Trophoblast cell (in vitro differentiated cells and primary cell): Measurements from ENCODE around the gene VPS8. TPM values are rescaled to one million over a fixed set of nuclear protein-coding genes. Genes with fewer than 3 reads are reported as not detected.

ENCODE experiments used
- DNase-seq, 2 donors: peaks; one replicate each; pipeline ENCODE4 v3.0.0-alpha.2; 2016
- H2AFZ ChIP-seq: 2 replicates; pipeline ENCODE4 v1.6.1; 2013; ENCODE audit warnings: low read length, moderate library complexity, mild to moderate bottlenecking; ENCODE audit not compliant: insufficient read depth, poor library complexity
- H2AK5ac ChIP-seq: 2 replicates; pipeline ENCODE4 v1.6.1; 2013; ENCODE audit warnings: mild to moderate bottlenecking, low read length
- H2BK120ac ChIP-seq: 2 replicates; pipeline ENCODE4 v1.6.1; 2013; ENCODE audit warnings: low read length, mild to moderate bottlenecking, moderate library complexity; ENCODE audit not compliant: insufficient read depth, poor library complexity
- H2BK12ac ChIP-seq: 2 replicates; pipeline ENCODE4 v1.6.1; 2013; ENCODE audit warnings: mild to moderate bottlenecking, low read length, moderate library complexity
- H2BK5ac ChIP-seq: 2 replicates; pipeline ENCODE4 v1.6.1; 2013; ENCODE audit warnings: low read length, low read depth, moderate library complexity, mild to moderate bottlenecking; ENCODE audit not compliant: poor library complexity
- H3K14ac ChIP-seq: 2 replicates; pipeline ENCODE4 v1.6.1; 2013; ENCODE audit warnings: mild to moderate bottlenecking, low read length
- H3K18ac ChIP-seq: 2 replicates; pipeline ENCODE4 v1.6.1; 2013; ENCODE audit warnings: mild to moderate bottlenecking, low read length
- H3K23ac ChIP-seq: 2 replicates; pipeline ENCODE4 v1.6.1; 2013; ENCODE audit warnings: low read length
- H3K27ac ChIP-seq: 2 replicates; pipeline ENCODE4 v1.5.1; 2013; ENCODE audit warnings: low read depth, mild to moderate bottlenecking, inconsistent platforms, low read length, moderate library complexity
- H3K27me3 ChIP-seq: 2 replicates; pipeline ENCODE4 v1.6.1; 2013; ENCODE audit warnings: inconsistent platforms, mild to moderate bottlenecking, low read length, moderate library complexity; ENCODE audit not compliant: insufficient read depth
- H3K36me3 ChIP-seq, 2 experiments: 1 replicate in 1 of 2; 2 replicates in 1 of 2; pipeline ENCODE4 v1.6.1; 2013; ENCODE audit warnings: low read length in 2 of 2, mild to moderate bottlenecking in 2 of 2, moderate library complexity in 1 of 2; ENCODE audit not compliant: insufficient read depth in 2 of 2, control insufficient read depth in 1 of 2
- H3K4ac ChIP-seq: 2 replicates; pipeline ENCODE4 v1.6.1; 2013; ENCODE audit warnings: low read depth, mild to moderate bottlenecking, low read length, moderate library complexity
- H3K4me1 ChIP-seq, 2 experiments: 1 replicate in 1 of 2; 2 replicates in 1 of 2; pipeline ENCODE4 v1.6.1; 2013; ENCODE audit warnings: low read length in 2 of 2, mild to moderate bottlenecking in 2 of 2, moderate library complexity in 1 of 2; ENCODE audit not compliant: insufficient read depth in 2 of 2, control insufficient read depth in 1 of 2
- H3K4me2 ChIP-seq: 2 replicates; pipeline ENCODE4 v1.6.1; 2013; ENCODE audit warnings: inconsistent platforms, mild to moderate bottlenecking, low read length, moderate library complexity
- H3K4me3 ChIP-seq: 2 replicates; pipeline ENCODE4 v1.5.1; 2013; ENCODE audit warnings: mild to moderate bottlenecking, low read depth, low read length, inconsistent platforms
- H3K79me1 ChIP-seq: one replicate; pipeline ENCODE4 v1.6.1; 2013; ENCODE audit warnings: low read length
- H3K79me2 ChIP-seq: 2 replicates; pipeline ENCODE4 v1.6.1; 2013; ENCODE audit warnings: low read length, mild to moderate bottlenecking; ENCODE audit not compliant: control insufficient read depth, insufficient read depth, poor library complexity
- H3K9ac ChIP-seq: 2 replicates; pipeline ENCODE4 v1.6.1; 2013; ENCODE audit warnings: mild to moderate bottlenecking, low read length
- H3K9me3 ChIP-seq: 2 replicates; pipeline ENCODE4 v1.6.1; 2013; ENCODE audit warnings: low read depth, mild to moderate bottlenecking, control low read depth, inconsistent platforms, low read length; ENCODE audit not compliant: insufficient read depth
- H4K12ac ChIP-seq: 2 replicates; pipeline ENCODE4 v1.6.1; 2013; ENCODE audit warnings: low read depth, mild to moderate bottlenecking, low read length, moderate library complexity
- H4K8ac ChIP-seq: 2 replicates; pipeline ENCODE4 v1.6.1; 2013; ENCODE audit warnings: low read depth, mild to moderate bottlenecking, low read length, moderate library complexity
- H4K91ac ChIP-seq: one replicate; pipeline ENCODE4 v1.6.1; 2013; ENCODE audit warnings: low read depth, mild to moderate bottlenecking, low read length, moderate library complexity
- WGBS: extraction: QIAGEN DNeasy Blood & Tissue Kit; methylation state at CpG from one replicate; pipeline ENCODE4 v1.1.7; 2013; ENCODE audit warnings: missing lambda C conversion rate; ENCODE audit not compliant: insufficient read length, insufficient coverage; ENCODE audit errors: extremely low coverage; 5-methylcytosine and 5-hydroxymethylcytosine counted together
- polyA plus RNA-seq: library from polyadenylated mRNA; stranded (reverse); fragments of 200-250 nt; gene quantifications from 2 replicates; pipeline ENCODE4 v1.2.3, GENCODE V29; 2013

Gene VPS8, protein sequence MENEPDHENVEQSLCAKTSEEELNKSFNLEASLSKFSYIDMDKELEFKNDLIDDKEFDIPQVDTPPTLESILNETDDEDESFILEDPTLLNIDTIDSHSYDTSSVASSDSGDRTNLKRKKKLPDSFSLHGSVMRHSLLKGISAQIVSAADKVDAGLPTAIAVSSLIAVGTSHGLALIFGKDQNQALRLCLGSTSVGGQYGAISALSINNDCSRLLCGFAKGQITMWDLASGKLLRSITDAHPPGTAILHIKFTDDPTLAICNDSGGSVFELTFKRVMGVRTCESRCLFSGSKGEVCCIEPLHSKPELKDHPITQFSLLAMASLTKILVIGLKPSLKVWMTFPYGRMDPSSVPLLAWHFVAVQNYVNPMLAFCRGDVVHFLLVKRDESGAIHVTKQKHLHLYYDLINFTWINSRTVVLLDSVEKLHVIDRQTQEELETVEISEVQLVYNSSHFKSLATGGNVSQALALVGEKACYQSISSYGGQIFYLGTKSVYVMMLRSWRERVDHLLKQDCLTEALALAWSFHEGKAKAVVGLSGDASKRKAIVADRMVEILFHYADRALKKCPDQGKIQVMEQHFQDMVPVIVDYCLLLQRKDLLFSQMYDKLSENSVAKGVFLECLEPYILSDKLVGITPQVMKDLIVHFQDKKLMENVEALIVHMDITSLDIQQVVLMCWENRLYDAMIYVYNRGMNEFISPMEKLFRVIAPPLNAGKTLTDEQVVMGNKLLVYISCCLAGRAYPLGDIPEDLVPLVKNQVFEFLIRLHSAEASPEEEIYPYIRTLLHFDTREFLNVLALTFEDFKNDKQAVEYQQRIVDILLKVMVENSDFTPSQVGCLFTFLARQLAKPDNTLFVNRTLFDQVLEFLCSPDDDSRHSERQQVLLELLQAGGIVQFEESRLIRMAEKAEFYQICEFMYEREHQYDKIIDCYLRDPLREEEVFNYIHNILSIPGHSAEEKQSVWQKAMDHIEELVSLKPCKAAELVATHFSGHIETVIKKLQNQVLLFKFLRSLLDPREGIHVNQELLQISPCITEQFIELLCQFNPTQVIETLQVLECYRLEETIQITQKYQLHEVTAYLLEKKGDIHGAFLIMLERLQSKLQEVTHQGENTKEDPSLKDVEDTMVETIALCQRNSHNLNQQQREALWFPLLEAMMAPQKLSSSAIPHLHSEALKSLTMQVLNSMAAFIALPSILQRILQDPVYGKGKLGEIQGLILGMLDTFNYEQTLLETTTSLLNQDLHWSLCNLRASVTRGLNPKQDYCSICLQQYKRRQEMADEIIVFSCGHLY (N-terminal part only)
- 9.8 and 10.1 TPM in 2 replicates for polyA plus RNA-seq

GRCh38 chr3:184811999-184812661 is at the start of gene VPS8:
TSS of gene VPS8 (plus strand) at chr3:184812166. CDS start at chr3:184824633, 12,467 bp downstream.
- no peak within 1 kb of the TSS for H2BK120ac ChIP-seq
- no peak within 1 kb of the TSS for H3K4ac ChIP-seq
- H3K4me2 ChIP-seq, result peak within 1 kb of the TSS; percentile 90
- peak within 1 kb of the TSS; percentile 66 for H4K8ac ChIP-seq
- H3K9ac ChIP-seq, result peak within 1 kb of the TSS; percentile 55
- H2BK5ac ChIP-seq, result peak within 1 kb of the TSS; percentile 2
- no peak within 1 kb of the TSS for H3K23ac ChIP-seq
- no peaks in the 10 kb centered on the region for H3K9me3 ChIP-seq
- H2BK12ac ChIP-seq, result no peak within 1 kb of the TSS
- H3K4me3 ChIP-seq, result peak within 1 kb of the TSS; percentile 85
- peaks cover 3 to 4% of the 10 kb centered on the region in 2 experiments for H3K4me1 ChIP-seq
- H4K12ac ChIP-seq, result no peak within 1 kb of the TSS
- H3K27me3 ChIP-seq, result no peaks in the 10 kb centered on the region
- DNase-seq, result peak; percentile 97 to 99
- peaks cover 2% of the 10 kb centered on the region in 2 experiments for H3K36me3 ChIP-seq
- H2AFZ ChIP-seq, result peak within 1 kb of the TSS; percentile 47
- H3K27ac ChIP-seq, result no peak within 1 kb of the TSS
- no peak within 1 kb of the TSS for H3K18ac ChIP-seq
- H2AK5ac ChIP-seq, result no peak within 1 kb of the TSS
- H4K91ac ChIP-seq, result peak within 1 kb of the TSS; percentile 12
- H3K14ac ChIP-seq, result peak within 1 kb of the TSS; percentile 33
- WGBS, result no CpG with 5 or more reads among the region's 50 CpGs
- peaks cover 2% of the 10 kb centered on the region for H3K79me1 ChIP-seq
- H3K79me2 ChIP-seq, result peaks cover 2% of the 10 kb centered on the region

DNA sequence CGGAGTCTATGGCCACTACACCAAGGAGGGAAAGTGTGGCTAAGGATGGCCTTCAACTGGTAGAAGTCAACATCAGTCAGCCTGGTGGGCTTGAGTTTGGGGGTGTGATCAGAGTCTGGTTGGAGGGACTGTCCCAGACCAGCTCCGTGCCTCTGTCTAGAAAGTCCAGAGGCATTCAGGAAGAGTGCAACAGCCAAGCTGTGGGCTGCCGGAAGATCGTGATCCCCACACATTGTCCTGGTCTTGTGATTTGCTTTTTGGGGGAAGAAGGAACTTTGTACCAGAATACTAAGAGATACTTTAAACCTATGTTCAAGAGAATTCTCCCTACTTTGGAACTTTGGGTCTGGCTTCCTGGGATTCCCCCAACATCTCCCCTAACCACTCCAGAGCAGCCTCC is 47.8 kb upstream of the VPS8 start:
- Histone ChIP-seq H2BK12ac (no peak overlapping the region), H3K18ac (no peak overlapping the region), H3K23ac (no peak overlapping the region), H3K4me1 (peaks cover 4 to 7% of the 10 kb centered on the region in 2 experiments), H3K4ac (no peak overlapping the region), H4K91ac (no peak overlapping the region), H3K4me2 (no peak overlapping the region), H3K4me3 (no peak overlapping the region), H3K79me2 (no peaks in the 10 kb centered on the region), H2BK120ac (no peak overlapping the region), H3K36me3 (no peaks in the 10 kb centered on the region), H4K12ac (no peak overlapping the region), H3K27me3 (no peaks in the 10 kb centered on the region), H2BK5ac (no peak overlapping the region), H3K27ac (no peak overlapping the region), H3K14ac (no peak overlapping the region), H2AK5ac (no peak overlapping the region), H2AFZ (no peak overlapping the region), H3K9ac (no peak overlapping the region), H3K9me3 (peaks cover 3% of the 10 kb centered on the region), H3K79me1 (no peaks in the 10 kb centered on the region), H4K8ac (no peak overlapping the region)
- DNase-seq, result no peak
- no CpG with 5 or more reads among the region's 4 CpGs for WGBS

GRCh38 chr3:184765047-184765729 is 46.8 kb upstream of the VPS8 start:
- Histone ChIP-seq H3K79me2 (no peaks in the 10 kb centered on the region), H3K9ac (no peak overlapping the region), H3K4ac (no peak overlapping the region), H4K8ac (no peak overlapping the region), H3K14ac (no peak overlapping the region), H3K79me1 (no peaks in the 10 kb centered on the region), H4K12ac (no peak overlapping the region), H4K91ac (no peak overlapping the region), H2BK5ac (no peak overlapping the region), H3K27ac (no peak overlapping the region), H3K9me3 (peaks cover 3% of the 10 kb centered on the region), H3K18ac (no peak overlapping the region), H3K36me3 (no peaks in the 10 kb centered on the region), H3K4me2 (no peak overlapping the region), H2AFZ (no peak overlapping the region), H3K4me3 (no peak overlapping the region), H2AK5ac (no peak overlapping the region), H3K4me1 (peaks cover 4 to 7% of the 10 kb centered on the region in 2 experiments), H2BK120ac (no peak overlapping the region), H3K23ac (no peak overlapping the region), H2BK12ac (no peak overlapping the region), H3K27me3 (no peaks in the 10 kb centered on the region)
- no CpG with 5 or more reads among the region's 10 CpGs for WGBS
- DNase-seq, result peak; percentile 84 to 86
